ENCODE data around the gene S1PR5. TPM values are rescaled to one million over a fixed set of nuclear protein-coding genes. Genes with fewer than 3 reads are reported as not detected.
"Not testable (repeated sequence)": the region's sequence is repeated elsewhere in the genome, so short reads cannot be mapped to it uniquely, and the experiment has no call there.

The S1PR5 gene
- total RNA-seq = 0.13 TPM
- long read RNA-seq = 0 reads

- DNase-seq = peak; percentile 44
- ATAC-seq (ENCODE audit: poor library complexity) = peak; percentile 49
- intact Hi-C loops (cut with DNase I) = no loop called here
Measured at GRCh38 chr19:10517361-10517759, at the start of gene S1PR5. Gene S1PR5 (minus strand): TSS chr19:10517447. CDS start chr19:10515011, 2,436 bp downstream.

GRCh38 chr19:10566658-10567410 lies 49.6 kb upstream of the S1PR5 start:
- ATAC-seq (ENCODE audit: poor library complexity) (no peak), DNase-seq (no peak)
- intact Hi-C loops (cut with DNase I) = loop anchor here (5.0 kb wide), 1 partner anchor 165 kb away; the partner anchor contains the start of gene CDC37

GRCh38 chr19:10566408-10566657 lies 49.1 kb upstream of the S1PR5 start:
- intact Hi-C loops (cut with DNase I) = loop anchor here (5.0 kb wide), 1 partner anchor 164 kb away; the partner anchor contains the start of gene CDC37
- ATAC-seq (ENCODE audit: poor library complexity) = no peak
- DNase-seq = no peak

GRCh38 chr19:10565567-10566407 lies 48.5 kb upstream of the S1PR5 start, which contains the start of gene KRI1:
Gene KRI1 (minus strand): TSS chr19:10566010. CDS start chr19:10565999, 11 bp downstream.
- ATAC-seq (ENCODE audit: poor library complexity) = peak; percentile 87

GRCh38 chr19:10565028-10565566 lies 47.9 kb upstream of the S1PR5 start:
- no peak for ATAC-seq (ENCODE audit: poor library complexity)
- intact Hi-C loops (cut with DNase I) = loop anchor here (5.0 kb wide), 1 partner anchor 163 kb away; the partner anchor contains the start of gene CDC37
- peak; percentile 68 for DNase-seq

More at GRCh38 chr19:10565567-10566407, 48.5 kb upstream of the S1PR5 start, which contains the start of gene KRI1:
- DNase-seq = peak; percentile 100
- intact Hi-C loops (cut with DNase I) = loop anchor here (5.0 kb wide), 1 partner anchor 163 kb away; the partner anchor contains the start of gene CDC37

GRCh38 chr19:10562609-10563008 lies 45.4 kb upstream of the S1PR5 start:
- intact Hi-C loops (cut with DNase I) = no loop called here
- DNase-seq (no peak), ATAC-seq (ENCODE audit: poor library complexity) (no peak)

GRCh38 chr19:10560154-10560553 lies 42.9 kb upstream of the S1PR5 start:
- DNase-seq = no peak
- ATAC-seq (ENCODE audit: poor library complexity) = no peak
- intact Hi-C loops (cut with DNase I) = no loop called here

GRCh38 chr19:10557603-10558197 lies 40.5 kb upstream of the S1PR5 start:
- intact Hi-C loops (cut with DNase I) = no loop called here
- no peak for ATAC-seq (ENCODE audit: poor library complexity)
- no peak for DNase-seq

GRCh38 chr19:10555610-10555973 lies 38.3 kb upstream of the S1PR5 start:
- DNase-seq = no peak

GRCh38 chr19:10554760-10555609 lies 37.7 kb upstream of the S1PR5 start:
- DNase-seq (no peak), ATAC-seq (ENCODE audit: poor library complexity) (no peak)
- intact Hi-C loops (cut with DNase I) = no loop called here

More at GRCh38 chr19:10555610-10555973, 38.3 kb upstream of the S1PR5 start:
- intact Hi-C loops (cut with DNase I) = no loop called here
- ATAC-seq (ENCODE audit: poor library complexity) = no peak

- ATAC-seq (ENCODE audit: poor library complexity) = peak; percentile 6
- intact Hi-C loops (cut with DNase I) = no loop called here
- no peak for DNase-seq
Measured at GRCh38 chr19:10553943-10554381, 36.7 kb upstream of the S1PR5 start.

- intact Hi-C loops (cut with DNase I) = no loop called here
- ATAC-seq (ENCODE audit: poor library complexity) = peak; percentile 13
- no peak for DNase-seq
Measured at GRCh38 chr19:10553087-10553667, 35.9 kb upstream of the S1PR5 start.

GRCh38 chr19:10552510-10553053 lies 35.3 kb upstream of the S1PR5 start:
- intact Hi-C loops (cut with DNase I) = no loop called here
- peak; percentile 18 for ATAC-seq (ENCODE audit: poor library complexity)
- no peak for DNase-seq

- intact Hi-C loops (cut with DNase I) = no loop called here
- ATAC-seq (ENCODE audit: poor library complexity) (no peak), DNase-seq (no peak)
Measured at GRCh38 chr19:10551698-10552301, 34.6 kb upstream of the S1PR5 start.

GRCh38 chr19:10551006-10551405 lies 33.8 kb upstream of the S1PR5 start:
- ATAC-seq (ENCODE audit: poor library complexity); DNase-seq; intact Hi-C loops (cut with DNase I): not testable (repeated sequence)

GRCh38 chr19:10550336-10550735 lies 33.1 kb upstream of the S1PR5 start:
- DNase-seq (no peak), ATAC-seq (ENCODE audit: poor library complexity) (no peak)
- intact Hi-C loops (cut with DNase I) = no loop called here

- intact Hi-C loops (cut with DNase I) = no loop called here
Measured at GRCh38 chr19:10549733-10550132, 32.5 kb upstream of the S1PR5 start.

More at GRCh38 chr19:10549733-10550132, 32.5 kb upstream of the S1PR5 start:
- DNase-seq (no peak), ATAC-seq (ENCODE audit: poor library complexity) (no peak)

Measured in Right ventricle myocardium superior (tissue), 1 donor.